Skeletal muscle tissue (tissue), 4 donors: ENCODE data around the gene FGFR1OP2. TPM values are rescaled to one million over a fixed set of nuclear protein-coding genes. Genes with fewer than 3 reads are reported as not detected.
A peak's percentile ranks its signal among the peaks of the same experiment; 100 is the strongest.
"Not testable (repeated sequence)": the region's sequence is repeated elsewhere in the genome, so short reads cannot be mapped to it uniquely, and the experiment has no call there.

Experiments
- H3K27ac ChIP-seq: one replicate; pipeline ENCODE4 v1.7.0; 2013; ENCODE audit warnings: mild to moderate bottlenecking, low read depth, low read length, inconsistent platforms
- H3K27me3 ChIP-seq, 3 donors: one replicate each; pipeline ENCODE4 v1.7.0; 2013; ENCODE audit warnings: low read length in 3 of 3; ENCODE audit not compliant: control insufficient read depth in 3 of 3, insufficient read depth in 3 of 3
- H3K36me3 ChIP-seq, 3 donors: one replicate each; pipeline ENCODE4 v1.7.0; 2013; ENCODE audit warnings: low read length in 3 of 3; ENCODE audit not compliant: control insufficient read depth in 3 of 3, insufficient read depth in 3 of 3
- H3K4me1 ChIP-seq, 3 donors: one replicate each; pipeline ENCODE4 v1.7.0; 2013; ENCODE audit warnings: low read length in 3 of 3, mild to moderate bottlenecking in 3 of 3; ENCODE audit not compliant: control insufficient read depth in 3 of 3, insufficient read depth in 3 of 3
- H3K4me3 ChIP-seq, 3 donors: one replicate each; pipeline ENCODE4 v1.7.0; 2013; ENCODE audit warnings: low read length in 3 of 3
- H3K9ac ChIP-seq, 3 donors: one replicate each; pipeline ENCODE4 v1.7.0; 2013; ENCODE audit warnings: low read length in 3 of 3, mild to moderate bottlenecking in 3 of 3, moderate library complexity in 2 of 3, low read depth in 1 of 3
- H3K9me3 ChIP-seq, 3 donors: one replicate each; pipeline ENCODE4 v1.7.0; 2013; ENCODE audit warnings: low read length in 3 of 3; ENCODE audit not compliant: control insufficient read depth in 3 of 3
- total RNA-seq: library from RNA; depleted of rRNA; stranded (reverse); fragments of >200 nt; gene quantifications from one replicate; pipeline ENCODE4 v1.2.3, GENCODE V29; 2014
- donor health status: Osteomylitis.

Gene FGFR1OP2
- total RNA-seq, 1 donor from 2014 or later, result 23.5 TPM

DNA sequence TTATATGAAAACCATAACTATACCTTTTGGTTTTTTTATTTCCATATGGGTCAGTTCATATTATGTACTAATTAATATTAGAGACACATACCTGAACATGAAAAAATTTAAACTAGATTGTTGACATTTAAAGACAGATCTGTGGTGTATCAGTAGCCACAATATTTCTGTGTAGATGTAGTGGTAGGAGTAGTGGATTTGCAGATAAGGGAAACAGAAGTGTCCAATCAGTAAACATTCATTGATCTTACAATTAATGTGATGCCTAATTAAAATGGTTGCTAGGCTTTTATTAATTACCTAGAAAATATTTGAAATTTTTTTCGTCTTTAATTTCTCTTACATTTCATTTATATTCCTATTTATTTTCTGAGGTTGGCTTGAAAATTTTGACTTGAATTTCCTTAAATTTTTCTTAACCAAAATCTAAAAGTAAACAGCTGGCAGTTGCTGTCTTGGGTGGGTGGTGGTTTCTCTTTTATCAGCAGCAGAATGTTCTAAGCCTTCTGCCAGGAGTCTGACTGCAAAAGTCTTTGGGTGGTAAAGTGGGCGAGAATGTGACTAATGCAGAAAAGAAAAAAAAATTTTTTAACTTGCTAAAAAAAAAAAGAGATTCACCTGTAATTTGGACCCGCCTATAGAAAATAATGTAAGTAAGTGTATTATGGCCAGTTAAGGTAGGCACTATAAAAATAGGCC, 2.4 kb downstream of the FGFR1OP2 start:
- no peak overlapping the region for H3K27ac ChIP-seq
- H3K4me3 ChIP-seq, result no peak overlapping the region
- H3K27me3 ChIP-seq, result no peaks in the 10 kb centered on the region
- no peaks in the 10 kb centered on the region for H3K9me3 ChIP-seq
- no peaks in the 10 kb centered on the region for H3K36me3 ChIP-seq
- peaks cover 13 to 30% (median 20%) of the 10 kb centered on the region in 3 donors for H3K4me1 ChIP-seq
- H3K9ac ChIP-seq, result peak overlapping the region in 1 of 3 donors; percentile 96

DNA sequence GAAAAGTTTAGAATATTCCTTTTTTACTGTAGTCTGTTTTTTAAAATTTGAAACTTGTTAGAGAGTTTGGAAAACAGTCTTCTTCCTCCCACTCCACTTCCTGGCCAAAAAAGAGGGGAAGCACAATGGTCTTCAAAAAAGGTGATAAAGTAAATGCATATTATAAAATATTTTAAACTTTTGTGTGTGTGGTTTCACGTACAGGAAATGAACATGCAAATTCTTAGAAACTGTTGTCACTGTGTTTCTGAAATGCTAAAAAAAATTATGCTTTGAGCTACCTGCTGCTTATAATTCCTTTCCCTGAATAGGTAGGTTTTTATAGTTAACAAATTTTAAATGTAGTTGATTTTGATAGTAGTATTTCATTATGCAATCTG, 2.9 kb downstream of the FGFR1OP2 start:
- Histone ChIP-seq H3K9ac (no peak overlapping the region), H3K27me3 (no peaks in the 10 kb centered on the region), H3K4me1 (peaks cover 9 to 24% (median 16%) of the 10 kb centered on the region in 3 donors), H3K36me3 (no peaks in the 10 kb centered on the region), H3K4me3 (no peak overlapping the region), H3K27ac (no peak overlapping the region), H3K9me3 (no peaks in the 10 kb centered on the region)

GRCh38 chr12:26948309-26948708, 10.0 kb downstream of the FGFR1OP2 start:
- Histone ChIP-seq H3K27ac (no peak overlapping the region), H3K4me3 (no peak overlapping the region), H3K27me3 (no peaks in the 10 kb centered on the region), H3K4me1 (peaks cover 0 to 5% (median 0%) of the 10 kb centered on the region in 3 donors), H3K36me3 (no peaks in the 10 kb centered on the region), H3K9ac (no peak overlapping the region), H3K9me3 (no peaks in the 10 kb centered on the region)

- H3K9me3 ChIP-seq, result no peaks in the 10 kb centered on the region
- H3K9ac ChIP-seq, result peak overlapping the region in 1 of 3 donors; percentile 66
- H3K36me3 ChIP-seq, result peaks cover 4 to 14% (median 13%) of the 10 kb centered on the region in 3 donors
- H3K27me3 ChIP-seq, result no peaks in the 10 kb centered on the region
- H3K27ac ChIP-seq, result no peak overlapping the region
- peak overlapping the region in 1 of 3 donors; percentile 2 for H3K4me3 ChIP-seq
- H3K4me1 ChIP-seq, result peaks cover 0 to 7% (median 5%) of the 10 kb centered on the region in 3 donors
Measured at GRCh38 chr12:26953447-26953846, 15.2 kb downstream of the FGFR1OP2 start.

- Histone ChIP-seq H3K36me3 (peaks cover 4 to 16% (median 13%) of the 10 kb centered on the region in 3 donors), H3K9me3 (no peaks in the 10 kb centered on the region), H3K9ac (peak overlapping the region in 2 of 3 donors; percentile 17 to 66), H3K27me3 (no peaks in the 10 kb centered on the region), H3K27ac (no peak overlapping the region), H3K4me3 (no peak overlapping the region), H3K4me1 (peaks cover 0 to 7% (median 5%) of the 10 kb centered on the region in 3 donors)
Measured at GRCh38 chr12:26954027-26954426, 15.8 kb downstream of the FGFR1OP2 start.

DNA sequence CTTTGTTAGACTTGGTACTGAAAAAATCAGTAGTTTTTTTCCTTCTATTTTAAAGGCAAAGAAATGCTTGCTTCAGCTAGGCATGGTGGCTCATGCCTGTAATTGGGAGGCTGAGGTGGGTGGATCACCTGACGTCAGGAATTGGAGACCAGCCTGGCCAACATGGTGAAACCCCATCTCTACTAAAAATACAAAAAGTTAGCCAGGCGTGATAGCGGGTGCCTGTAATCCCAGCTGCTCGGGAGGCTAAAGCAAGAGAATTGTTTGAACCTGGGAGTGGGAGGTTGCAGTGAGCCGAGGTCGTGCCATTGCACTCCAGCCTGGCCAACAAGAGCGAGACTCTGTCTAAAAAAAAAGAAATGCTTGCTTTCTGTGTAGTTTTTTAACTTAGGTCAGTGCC, 23.1 kb downstream of the FGFR1OP2 start:
- not testable (repeated sequence) for H3K27ac ChIP-seq, H3K4me3 ChIP-seq
- H3K36me3 ChIP-seq, result peaks cover 7 to 33% (median 33%) of the 10 kb centered on the region in 3 donors

GRCh38 chr12:26961803-26962202, 23.5 kb downstream of the FGFR1OP2 start:
- H3K9ac ChIP-seq, result no peak overlapping the region
- H3K27ac ChIP-seq, result no peak overlapping the region
- H3K4me3 ChIP-seq, result no peak overlapping the region
- peaks cover 8 to 32% (median 32%) of the 10 kb centered on the region in 3 donors for H3K36me3 ChIP-seq
- H3K9me3 ChIP-seq, result no peaks in the 10 kb centered on the region
- H3K4me1 ChIP-seq, result no peaks in the 10 kb centered on the region
- no peaks in the 10 kb centered on the region for H3K27me3 ChIP-seq

More for the DNA sequence above, 23.1 kb downstream of the FGFR1OP2 start:
- not testable (repeated sequence) for H3K9ac ChIP-seq, H3K9me3 ChIP-seq, H3K4me1 ChIP-seq, H3K27me3 ChIP-seq

DNA sequence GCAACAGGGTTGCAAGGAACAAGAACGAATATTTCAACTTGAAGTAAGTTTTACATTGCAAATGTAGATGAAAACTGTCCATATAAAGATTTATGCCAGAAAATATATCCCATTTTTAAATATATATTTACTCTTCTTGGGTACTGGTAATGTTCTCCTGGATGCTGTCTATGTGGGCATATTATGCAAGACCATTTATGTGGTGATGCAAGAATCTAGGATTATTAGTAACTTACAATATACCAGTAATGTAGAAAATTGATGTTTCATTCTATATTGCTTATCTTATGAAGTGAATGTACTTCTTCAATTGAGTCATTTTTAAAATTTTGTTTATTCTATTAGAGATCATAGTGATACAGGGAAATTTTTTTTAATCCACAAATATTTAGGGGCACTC, 25.1 kb downstream of the FGFR1OP2 start:
- Histone ChIP-seq H3K27me3 (no peaks in the 10 kb centered on the region), H3K9me3 (no peaks in the 10 kb centered on the region), H3K9ac (no peak overlapping the region), H3K27ac (no peak overlapping the region), H3K4me1 (no peaks in the 10 kb centered on the region), H3K36me3 (peaks cover 5 to 32% (median 29%) of the 10 kb centered on the region in 3 donors), H3K4me3 (no peak overlapping the region)

DNA sequence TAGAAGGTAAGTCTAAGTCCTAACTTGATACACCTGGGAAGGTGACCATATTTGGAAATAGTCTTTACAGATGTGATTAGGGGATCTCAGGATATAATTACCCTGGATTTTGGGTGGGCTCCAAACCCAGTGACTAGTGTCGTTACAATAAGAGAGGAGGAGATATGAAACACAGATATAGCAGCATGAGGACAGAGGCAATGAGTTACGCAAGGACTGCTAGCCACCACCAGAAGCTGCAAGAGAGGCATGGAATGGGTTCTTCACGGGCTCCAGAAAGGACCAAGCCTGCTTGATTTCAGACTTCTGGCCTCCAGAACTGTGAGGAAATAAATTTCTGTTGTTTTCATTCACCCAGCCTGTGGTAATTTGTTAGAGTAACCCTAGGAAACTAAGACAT, 28.6 kb downstream of the FGFR1OP2 start:
- no peaks in the 10 kb centered on the region for H3K4me1 ChIP-seq
- no peaks in the 10 kb centered on the region for H3K9me3 ChIP-seq
- H3K27me3 ChIP-seq, result no peaks in the 10 kb centered on the region
- peaks cover 4 to 36% (median 28%) of the 10 kb centered on the region in 3 donors for H3K36me3 ChIP-seq
- no peak overlapping the region for H3K9ac ChIP-seq
- no peak overlapping the region for H3K27ac ChIP-seq
- no peak overlapping the region for H3K4me3 ChIP-seq

DNA sequence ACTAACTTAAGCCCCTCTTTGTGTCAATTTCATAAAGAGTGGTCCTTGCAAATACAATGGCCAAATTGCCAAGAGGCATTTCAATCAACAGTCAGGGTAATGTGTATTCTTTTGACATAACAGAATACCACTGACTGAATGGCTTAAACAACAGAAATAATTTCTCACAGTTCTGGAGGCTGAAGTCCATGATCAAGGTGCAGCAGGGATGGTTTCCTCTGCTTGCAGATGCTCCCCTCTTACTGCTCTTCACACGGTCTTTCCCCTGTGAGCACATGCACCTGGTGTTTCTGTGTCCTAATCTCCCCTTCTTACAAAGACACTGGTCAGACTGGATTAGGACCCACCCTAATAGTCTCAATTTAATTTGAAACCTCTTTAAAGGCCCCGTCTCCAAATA, 31.9 kb downstream of the FGFR1OP2 start:
- Histone ChIP-seq H3K27me3 (no peaks in the 10 kb centered on the region), H3K4me1 (no peaks in the 10 kb centered on the region), H3K4me3 (no peak overlapping the region), H3K9ac (no peak overlapping the region), H3K9me3 (no peaks in the 10 kb centered on the region), H3K27ac (no peak overlapping the region), H3K36me3 (peaks cover 10 to 40% (median 22%) of the 10 kb centered on the region in 3 donors)
